Globus pallidus (tissue), 1 donor: ENCODE measurements around the gene LMO7.

ENCODE experiments used
- DNase-seq: peaks from one replicate; pipeline ENCODE4 v3.0.0-alpha.2; 2015; ENCODE audit warnings: low spot score

LMO7 gene

GRCh38 chr13:75801388-75801945, 165.3 kb downstream of the LMO7 start:
- DNase-seq: no peak

- DNase-seq: no peak
Measured at GRCh38 chr13:75802161-75802560, 166.0 kb downstream of the LMO7 start.

GRCh38 chr13:75803164-75803611, 167.1 kb downstream of the LMO7 start:
- no peak for DNase-seq

GRCh38 chr13:75804054-75804453, 167.9 kb downstream of the LMO7 start:
- DNase-seq: no peak

GRCh38 chr13:75804605-75805004, 168.5 kb downstream of the LMO7 start:
- DNase-seq: no peak

GRCh38 chr13:75806117-75806516, 170.0 kb downstream of the LMO7 start:
- DNase-seq: no peak

GRCh38 chr13:75811361-75811760, 175.2 kb downstream of the LMO7 start:
- no peak for DNase-seq

DNA sequence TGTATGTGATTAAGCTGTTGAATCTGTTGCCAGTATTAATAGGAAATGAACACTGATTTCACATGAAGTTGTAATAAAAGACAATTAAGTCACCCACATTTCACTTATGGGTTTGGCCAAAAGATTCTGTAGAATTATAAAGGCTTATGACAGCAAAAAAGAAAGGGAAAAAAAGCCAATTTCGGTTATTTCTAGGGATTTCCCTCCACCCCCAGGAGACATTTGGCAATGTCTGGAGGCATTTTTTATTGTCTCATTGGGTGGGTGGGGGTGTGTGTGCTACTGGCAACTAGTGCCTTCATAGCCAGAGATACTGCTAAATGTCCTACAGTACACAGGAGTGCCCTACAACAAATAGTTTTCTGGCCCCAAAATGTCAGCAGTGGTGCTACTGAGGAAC, 175.7 kb downstream of the LMO7 start:
- no peak for DNase-seq

DNA sequence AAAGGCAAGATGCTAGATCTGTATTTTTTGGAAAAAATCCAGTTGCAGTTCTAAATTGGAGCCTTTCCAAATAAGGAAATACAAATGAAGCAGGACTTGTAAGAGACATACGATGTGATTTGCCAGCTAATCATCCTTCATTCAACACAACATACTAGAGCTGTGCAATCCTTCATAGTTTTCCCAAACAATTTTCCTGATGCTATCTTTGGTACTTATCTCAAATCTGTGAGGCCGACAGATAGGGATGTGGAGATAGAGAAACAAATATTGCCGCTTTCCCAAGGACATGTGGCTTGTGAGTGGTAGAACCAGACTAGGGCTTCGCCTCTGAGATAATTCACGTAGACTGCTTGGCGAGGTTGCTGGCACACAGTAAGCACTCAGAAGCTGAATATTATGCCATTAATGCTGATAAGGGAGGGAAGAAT, 176.6 kb downstream of the LMO7 start:
- no peak for DNase-seq

- no peak for DNase-seq
Measured at GRCh38 chr13:75813323-75813722, 177.2 kb downstream of the LMO7 start.

GRCh38 chr13:75818179-75818967, 182.2 kb downstream of the LMO7 start:
- DNase-seq: no peak

- no peak for DNase-seq
Measured at GRCh38 chr13:75818968-75819225, 182.8 kb downstream of the LMO7 start.

DNA sequence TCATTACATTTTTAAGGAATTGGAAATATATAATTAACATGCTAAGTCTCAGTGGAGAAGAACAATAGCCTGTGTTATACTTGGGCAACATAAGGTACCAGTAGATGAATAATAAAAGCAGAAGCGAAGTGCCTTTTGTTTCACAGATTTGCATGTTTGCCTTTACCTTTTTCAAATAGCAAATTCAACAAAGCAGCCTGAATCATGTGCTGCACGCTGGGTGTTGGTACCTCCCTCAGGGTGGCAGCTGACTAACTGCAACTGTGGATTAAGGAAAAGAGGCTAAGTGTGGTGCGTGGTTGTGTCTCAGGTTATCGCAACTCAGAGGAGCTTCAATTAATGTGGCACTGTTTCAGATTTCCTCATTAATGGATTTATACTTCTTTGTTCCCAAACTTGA, 189.0 kb downstream of the LMO7 start:
- DNase-seq: no peak

DNA sequence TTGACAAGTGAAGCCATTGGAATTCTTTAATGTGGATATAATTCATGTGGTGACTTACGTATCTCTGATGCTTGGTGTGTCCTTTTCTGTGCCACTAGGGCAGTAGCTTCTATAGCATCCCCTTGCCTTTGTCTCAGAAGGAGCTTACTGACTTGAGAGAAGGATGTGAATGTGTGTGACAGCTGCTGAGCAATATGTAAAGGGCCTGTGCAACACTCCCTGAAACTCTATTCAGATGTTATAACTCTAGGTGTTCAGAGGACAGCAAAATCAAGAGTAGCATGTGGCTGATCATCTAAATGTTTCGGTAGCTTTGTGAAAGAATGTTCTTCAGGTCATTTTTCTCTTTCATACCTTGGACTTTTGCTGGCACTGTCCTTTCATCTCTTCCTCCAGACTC, 189.5 kb downstream of the LMO7 start:
- DNase-seq: no peak

DNA sequence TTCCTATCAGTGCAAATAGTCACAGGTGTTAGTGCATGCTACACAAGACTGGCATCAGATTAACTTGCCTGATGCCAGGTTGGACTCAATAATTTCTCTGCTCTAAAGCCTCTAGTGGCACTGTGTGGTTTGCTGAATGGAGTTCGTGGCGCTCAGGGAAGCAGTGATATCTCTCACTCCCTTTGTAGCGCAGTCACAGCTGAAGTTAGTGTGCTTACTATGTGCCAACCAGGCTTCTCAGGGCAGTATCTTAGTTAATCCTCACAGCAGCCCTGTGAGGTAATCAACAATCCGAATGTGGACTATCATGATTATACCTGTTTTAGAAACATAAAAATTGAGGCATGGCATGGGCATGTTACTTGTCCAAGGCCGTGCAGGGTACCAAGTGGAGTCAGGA, 190.3 kb downstream of the LMO7 start:
- DNase-seq: no peak

DNA sequence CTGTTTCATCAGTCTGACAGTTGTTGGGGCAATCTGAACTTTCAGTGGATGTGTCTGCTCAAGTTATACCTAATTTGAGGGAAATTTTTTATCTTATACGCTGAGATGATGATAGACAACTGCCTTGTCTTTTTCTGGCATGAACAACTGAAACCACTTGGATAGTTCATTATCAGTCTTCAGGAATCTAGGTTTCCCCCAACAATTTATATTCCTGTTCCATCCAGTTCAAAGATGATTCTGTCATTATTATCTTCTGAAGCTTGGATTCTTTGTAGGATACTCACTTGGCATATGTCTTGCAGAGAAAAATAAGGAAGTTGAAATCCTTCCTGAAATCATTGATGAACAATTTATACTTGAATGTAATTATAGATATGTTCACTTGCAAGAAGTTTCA, 193.7 kb downstream of the LMO7 start:
- no peak for DNase-seq

- DNase-seq: no peak
Measured at GRCh38 chr13:75830842-75831241, 194.7 kb downstream of the LMO7 start.

DNA sequence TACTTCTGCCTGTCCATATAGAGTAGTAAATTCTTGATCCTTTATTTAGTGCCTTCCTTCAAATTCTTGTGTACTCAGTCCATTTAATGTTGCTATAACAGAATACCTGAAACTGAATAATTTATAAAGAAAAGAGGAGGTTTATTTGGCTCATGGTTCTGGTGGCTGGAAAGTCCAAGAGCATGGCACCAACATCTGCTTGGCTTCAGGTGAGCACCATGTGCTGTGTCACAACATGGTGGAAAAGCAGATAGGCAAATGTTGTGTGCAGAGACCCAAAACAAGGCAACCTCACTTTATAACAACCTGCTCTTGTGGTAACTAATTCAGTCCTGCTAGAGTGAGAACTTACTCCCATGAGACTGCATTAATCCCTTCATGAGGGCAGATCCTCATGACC, 195.3 kb downstream of the LMO7 start:
- DNase-seq: no peak

GRCh38 chr13:75832812-75833211, 196.7 kb downstream of the LMO7 start:
- DNase-seq: no peak

- DNase-seq: no peak
Measured at GRCh38 chr13:75836441-75836840, 200.3 kb downstream of the LMO7 start.

DNA sequence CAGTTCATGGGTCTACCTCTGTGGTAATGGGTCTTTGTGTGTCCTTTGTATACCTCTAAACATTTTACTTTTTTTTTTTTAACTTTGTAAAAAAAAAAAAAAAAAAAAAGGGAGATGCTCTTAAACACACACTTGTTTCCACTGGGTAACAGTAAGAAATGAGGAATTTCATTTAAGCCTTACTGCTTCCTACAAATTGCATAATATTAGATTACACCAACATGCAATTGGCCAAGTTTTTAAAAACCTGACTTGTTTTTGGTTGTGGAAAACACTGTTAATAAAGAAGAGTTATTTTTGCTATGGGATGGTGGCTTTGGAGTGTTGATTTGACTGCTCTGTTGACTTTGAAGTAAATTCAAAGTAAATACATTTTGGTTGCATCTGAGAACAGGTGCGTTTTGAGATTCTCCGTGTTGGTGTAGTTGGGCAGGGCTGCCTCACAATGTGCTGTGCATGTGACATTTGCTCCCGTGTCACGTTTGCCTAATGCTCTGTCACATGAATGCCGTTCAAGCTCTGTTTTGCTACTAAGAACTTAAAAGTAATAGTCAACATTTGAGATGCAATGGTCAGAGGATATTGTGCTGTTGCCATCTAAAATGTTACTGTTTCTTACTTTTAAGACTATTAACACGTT, 202.4 kb downstream of the LMO7 start:
- DNase-seq: no peak

GRCh38 chr13:75839406-75839805, 203.3 kb downstream of the LMO7 start:
- no peak for DNase-seq

DNA sequence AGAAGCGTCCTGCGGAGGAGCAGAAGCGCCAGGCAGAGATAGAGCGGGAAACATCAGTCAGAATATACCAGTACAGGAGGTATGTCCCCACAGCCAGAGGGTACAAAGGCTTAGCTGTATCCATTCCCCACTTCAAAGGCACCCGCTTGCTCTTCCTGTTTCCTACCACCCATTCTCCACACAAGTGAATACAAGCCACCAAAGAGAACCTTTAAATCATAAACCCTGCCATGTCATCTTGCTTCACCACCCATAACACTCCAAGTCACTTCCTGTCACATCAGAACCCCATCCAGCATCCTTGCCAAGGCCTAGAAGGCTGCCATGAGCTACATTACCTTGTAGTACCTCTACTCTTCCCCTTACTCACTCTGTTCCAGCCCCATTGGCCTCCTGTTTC, 205.8 kb downstream of the LMO7 start:
- no peak for DNase-seq

DNA sequence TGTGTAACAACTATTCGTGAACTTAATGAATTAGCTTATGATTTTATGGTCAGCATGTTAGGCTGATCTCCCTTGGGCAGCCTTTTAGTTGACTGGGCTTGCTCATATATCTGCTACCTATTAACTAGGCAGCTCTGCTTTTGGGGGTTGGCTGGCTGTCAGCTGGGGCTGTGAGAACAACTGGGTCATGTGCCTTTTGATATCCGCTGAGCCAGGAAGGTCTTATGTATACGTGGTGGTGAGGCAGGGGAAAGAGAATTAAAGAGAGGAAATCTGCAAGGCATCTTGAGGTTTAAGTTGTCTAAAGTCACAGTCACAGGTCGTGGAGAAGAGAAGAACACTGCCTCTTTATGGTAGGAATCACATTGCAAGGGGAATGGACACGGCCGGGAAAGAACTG, 206.9 kb downstream of the LMO7 start:
- no peak for DNase-seq
